Ovary (tissue), 3 donors: ENCODE measurements around the gene TTLL5.

Experiments used
- EP300 ChIP-seq: sonication (generic); formaldehyde crosslinking; IDR thresholded peaks from one replicate; pipeline ENCODE4 v1.6.1; 2017; ENCODE audit warnings: antibody characterized with exemption
- POLR2A ChIP-seq: fragments of 450-650 bp; IDR thresholded peaks from one replicate; pipeline ENCODE4 v1.6.1; 2017; ENCODE audit warnings: antibody characterized with exemption, mild to moderate bottlenecking, moderate library complexity
- TF ChIP-seq, protein P1 (sequence below), 3 donors: fragments of 450-650 bp in 2 of 3; fragments of 200-600 bp in 1 of 3; IDR thresholded peaks; one replicate each; pipeline versions ENCODE4 v1.5.1 to v1.8.0; 2016 to 2022; ENCODE audit warnings: antibody characterized with exemption in 3 of 3, mild to moderate bottlenecking in 1 of 3
- donor health status: DM: no; HTN: no; CAD: no.

DNA sequence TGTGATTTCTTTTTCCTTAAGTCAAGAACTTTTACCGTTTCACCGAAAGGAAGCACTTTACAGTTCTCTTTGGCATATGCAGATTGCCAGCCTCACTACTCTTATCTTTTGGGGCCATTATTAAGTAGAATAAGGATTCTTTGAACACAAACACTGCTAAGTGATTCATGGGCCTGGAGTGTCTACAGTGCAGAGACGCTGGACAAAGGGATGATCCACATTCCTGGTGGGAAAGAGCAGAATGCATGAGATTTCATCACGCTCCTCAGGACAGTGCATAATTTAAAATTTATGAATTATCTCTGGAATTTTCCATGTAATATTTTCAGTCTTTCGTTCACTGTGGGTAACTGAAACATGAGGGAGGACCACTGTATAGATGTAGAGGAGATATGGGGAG lies 90.2 kb downstream of the TTLL5 start:
- TF ChIP-seq, protein P1, sequence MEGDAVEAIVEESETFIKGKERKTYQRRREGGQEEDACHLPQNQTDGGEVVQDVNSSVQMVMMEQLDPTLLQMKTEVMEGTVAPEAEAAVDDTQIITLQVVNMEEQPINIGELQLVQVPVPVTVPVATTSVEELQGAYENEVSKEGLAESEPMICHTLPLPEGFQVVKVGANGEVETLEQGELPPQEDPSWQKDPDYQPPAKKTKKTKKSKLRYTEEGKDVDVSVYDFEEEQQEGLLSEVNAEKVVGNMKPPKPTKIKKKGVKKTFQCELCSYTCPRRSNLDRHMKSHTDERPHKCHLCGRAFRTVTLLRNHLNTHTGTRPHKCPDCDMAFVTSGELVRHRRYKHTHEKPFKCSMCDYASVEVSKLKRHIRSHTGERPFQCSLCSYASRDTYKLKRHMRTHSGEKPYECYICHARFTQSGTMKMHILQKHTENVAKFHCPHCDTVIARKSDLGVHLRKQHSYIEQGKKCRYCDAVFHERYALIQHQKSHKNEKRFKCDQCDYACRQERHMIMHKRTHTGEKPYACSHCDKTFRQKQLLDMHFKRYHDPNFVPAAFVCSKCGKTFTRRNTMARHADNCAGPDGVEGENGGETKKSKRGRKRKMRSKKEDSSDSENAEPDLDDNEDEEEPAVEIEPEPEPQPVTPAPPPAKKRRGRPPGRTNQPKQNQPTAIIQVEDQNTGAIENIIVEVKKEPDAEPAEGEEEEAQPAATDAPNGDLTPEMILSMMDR (IDR thresholded peaks at IDR 0.05), result no peak
- no peak for TF ChIP-seq EP300
- TF ChIP-seq POLR2A, result no peak
